ENCODE data around the gene RECK. TPM values are rescaled to one million over a fixed set of nuclear protein-coding genes. Genes with fewer than 3 reads are reported as not detected.
"Not testable (repeated sequence)": the region's sequence is repeated elsewhere in the genome, so short reads cannot be mapped to it uniquely, and the experiment has no call there.

RECK gene, protein sequence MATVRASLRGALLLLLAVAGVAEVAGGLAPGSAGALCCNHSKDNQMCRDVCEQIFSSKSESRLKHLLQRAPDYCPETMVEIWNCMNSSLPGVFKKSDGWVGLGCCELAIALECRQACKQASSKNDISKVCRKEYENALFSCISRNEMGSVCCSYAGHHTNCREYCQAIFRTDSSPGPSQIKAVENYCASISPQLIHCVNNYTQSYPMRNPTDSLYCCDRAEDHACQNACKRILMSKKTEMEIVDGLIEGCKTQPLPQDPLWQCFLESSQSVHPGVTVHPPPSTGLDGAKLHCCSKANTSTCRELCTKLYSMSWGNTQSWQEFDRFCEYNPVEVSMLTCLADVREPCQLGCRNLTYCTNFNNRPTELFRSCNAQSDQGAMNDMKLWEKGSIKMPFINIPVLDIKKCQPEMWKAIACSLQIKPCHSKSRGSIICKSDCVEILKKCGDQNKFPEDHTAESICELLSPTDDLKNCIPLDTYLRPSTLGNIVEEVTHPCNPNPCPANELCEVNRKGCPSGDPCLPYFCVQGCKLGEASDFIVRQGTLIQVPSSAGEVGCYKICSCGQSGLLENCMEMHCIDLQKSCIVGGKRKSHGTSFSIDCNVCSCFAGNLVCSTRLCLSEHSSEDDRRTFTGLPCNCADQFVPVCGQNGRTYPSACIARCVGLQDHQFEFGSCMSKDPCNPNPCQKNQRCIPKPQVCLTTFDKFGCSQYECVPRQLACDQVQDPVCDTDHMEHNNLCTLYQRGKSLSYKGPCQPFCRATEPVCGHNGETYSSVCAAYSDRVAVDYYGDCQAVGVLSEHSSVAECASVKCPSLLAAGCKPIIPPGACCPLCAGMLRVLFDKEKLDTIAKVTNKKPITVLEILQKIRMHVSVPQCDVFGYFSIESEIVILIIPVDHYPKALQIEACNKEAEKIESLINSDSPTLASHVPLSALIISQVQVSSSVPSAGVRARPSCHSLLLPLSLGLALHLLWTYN
- total RNA-seq (2014; rRNA removed; shearing (Covaris generic)), result 11.7 and 16.1 TPM in 2 replicates

DNA sequence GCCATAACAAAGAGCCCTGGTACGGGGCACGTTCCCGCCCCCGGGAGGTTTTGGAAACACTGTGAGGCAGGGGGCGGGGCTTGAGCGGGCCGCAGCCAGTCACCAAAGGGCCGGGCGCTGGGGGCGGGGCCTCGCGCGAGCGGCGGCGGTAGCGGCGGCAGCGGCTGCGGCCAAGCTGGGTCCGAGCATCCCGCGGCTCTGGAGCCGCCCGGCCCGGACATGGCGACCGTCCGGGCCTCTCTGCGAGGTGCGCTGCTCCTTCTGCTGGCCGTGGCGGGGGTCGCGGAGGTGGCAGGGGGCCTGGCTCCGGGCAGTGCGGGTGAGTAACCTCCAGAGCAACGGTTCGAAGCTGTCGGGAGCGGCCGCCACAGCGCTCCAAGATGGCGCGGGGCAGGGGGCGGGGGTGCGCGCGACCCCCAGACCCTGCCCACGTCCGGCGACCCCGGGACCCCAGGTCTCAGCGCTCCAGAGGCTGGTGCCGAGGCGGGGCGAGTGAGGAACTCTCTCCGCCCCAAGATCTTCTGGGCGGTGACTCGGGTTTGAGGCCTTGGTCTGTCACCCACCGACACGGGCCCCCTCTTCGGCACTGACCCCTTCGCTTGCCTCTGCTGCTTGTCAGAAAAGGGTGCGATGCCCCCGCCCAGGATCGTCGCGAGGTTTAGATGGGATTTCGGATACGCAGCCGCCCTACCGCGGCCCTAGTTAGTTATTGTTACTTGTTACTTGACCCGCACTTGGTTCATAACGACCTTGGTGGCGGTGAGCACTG is at the start of gene RECK:
RECK (plus strand) TSS at position 134 of the 769 bp plus-strand sequence; CDS start at position 220, 86 bp downstream.
- Histone ChIP-seq H3K36me3 (replicated peaks; ENCODE audit: control insufficient read depth, insufficient read depth, low read length) (no peaks in the 10 kb centered on the region), H3K4me3 (ENCODE audit: insufficient read depth, low read depth, low read length) (peak within 1 kb of the TSS; percentile 85), H3K27me3 (ENCODE audit: control insufficient read depth, insufficient read depth, low read length) (no peaks in the 10 kb centered on the region)
- DNase-seq, result peak; percentile 95

- DNase-seq, result no peak
- no peaks in the 10 kb centered on the region for H3K36me3 ChIP-seq (replicated peaks; ENCODE audit: control insufficient read depth, insufficient read depth, low read length)
- no peak overlapping the region for H3K4me3 ChIP-seq (ENCODE audit: insufficient read depth, low read depth, low read length)
- no peaks in the 10 kb centered on the region for H3K27me3 ChIP-seq (ENCODE audit: control insufficient read depth, insufficient read depth, low read length)
Measured at GRCh38 chr9:35990155-35990554, 46.6 kb upstream of the RECK start.

DNA sequence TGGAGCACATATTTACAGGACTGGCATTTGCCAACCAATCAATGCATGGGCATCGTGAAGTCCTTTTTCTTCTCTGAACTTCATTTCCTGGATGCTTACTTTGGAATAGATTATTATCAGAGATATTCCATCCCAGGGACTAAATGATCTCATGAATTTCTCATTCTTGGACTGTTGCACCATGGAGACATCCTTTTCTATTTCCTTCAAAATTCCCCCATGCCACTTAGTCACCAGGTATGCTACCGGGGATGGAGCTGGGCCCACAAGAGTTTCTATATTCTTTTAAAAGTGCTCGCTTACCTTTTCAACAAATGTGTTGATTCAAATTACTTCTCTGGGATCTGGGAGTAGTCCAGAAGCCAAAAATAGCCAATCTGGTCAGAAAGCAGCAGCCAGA is 43.6 kb upstream of the RECK start:
- H3K4me3 ChIP-seq (ENCODE audit: insufficient read depth, low read depth, low read length); H3K27me3 ChIP-seq (ENCODE audit: control insufficient read depth, insufficient read depth, low read length); DNase-seq; H3K36me3 ChIP-seq (replicated peaks; ENCODE audit: control insufficient read depth, insufficient read depth, low read length): not testable (repeated sequence)

- no peaks in the 10 kb centered on the region for H3K36me3 ChIP-seq (replicated peaks; ENCODE audit: control insufficient read depth, insufficient read depth, low read length)
- no peaks in the 10 kb centered on the region for H3K27me3 ChIP-seq (ENCODE audit: control insufficient read depth, insufficient read depth, low read length)
- no peak overlapping the region for H3K4me3 ChIP-seq (ENCODE audit: insufficient read depth, low read depth, low read length)
- no peak for DNase-seq
Measured at GRCh38 chr9:35993976-35994720, 42.6 kb upstream of the RECK start.

DNA sequence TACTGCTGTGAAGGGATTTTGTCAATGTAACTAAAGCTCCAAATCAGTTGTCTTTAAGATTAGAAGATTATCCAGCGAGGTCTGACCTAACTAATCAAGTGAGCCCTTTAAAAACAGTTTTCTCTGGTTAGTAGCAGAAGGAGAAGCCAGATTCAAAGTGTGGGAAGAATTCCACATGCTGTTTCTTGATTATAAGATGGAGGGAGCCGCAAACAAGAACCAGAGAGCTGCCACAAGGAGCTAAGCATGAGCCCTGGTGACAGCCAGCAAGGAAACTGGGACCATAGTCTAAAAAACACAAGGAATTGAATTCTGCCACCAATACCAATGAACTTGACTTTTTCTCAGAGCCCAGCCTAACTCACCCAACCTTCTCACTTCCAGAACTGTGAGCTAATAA is 41.8 kb upstream of the RECK start:
- no peak for DNase-seq
- no peaks in the 10 kb centered on the region for H3K27me3 ChIP-seq (ENCODE audit: control insufficient read depth, insufficient read depth, low read length)
- no peak overlapping the region for H3K4me3 ChIP-seq (ENCODE audit: insufficient read depth, low read depth, low read length)
- H3K36me3 ChIP-seq (replicated peaks; ENCODE audit: control insufficient read depth, insufficient read depth, low read length), result no peaks in the 10 kb centered on the region

DNA sequence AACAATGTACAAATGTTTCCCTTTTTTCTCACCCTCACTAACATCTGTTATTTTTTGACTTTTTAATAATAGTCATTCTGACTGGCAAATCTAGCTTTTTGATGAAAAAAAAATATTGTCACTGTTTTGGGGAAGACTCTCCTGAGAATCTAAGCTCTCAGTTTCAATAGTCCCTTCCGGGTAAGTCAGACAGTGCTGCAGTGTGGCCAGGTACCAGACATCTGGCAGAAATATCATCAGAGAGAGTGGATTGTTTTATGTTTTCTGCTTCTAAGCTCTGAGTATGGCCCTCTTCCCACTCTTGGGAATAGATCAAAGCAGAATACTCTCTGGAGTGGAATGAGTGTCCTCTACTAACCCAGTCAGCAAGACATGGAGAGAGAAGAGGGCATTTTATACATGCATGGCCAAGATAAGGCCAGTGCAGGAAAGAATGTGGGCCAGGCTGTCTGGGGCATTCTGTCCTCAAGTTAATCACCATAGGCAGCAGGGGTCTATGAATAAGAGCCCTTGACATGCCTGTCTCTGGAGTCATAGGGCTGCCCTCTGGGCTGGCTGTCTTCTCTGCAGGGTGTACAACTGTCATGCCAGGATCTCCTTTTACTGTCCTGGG is 40.2 kb upstream of the RECK start:
- Histone ChIP-seq H3K4me3 (ENCODE audit: insufficient read depth, low read depth, low read length) (no peak overlapping the region), H3K27me3 (ENCODE audit: control insufficient read depth, insufficient read depth, low read length) (no peaks in the 10 kb centered on the region; the same call in 1 of the 2 replicates), H3K36me3 (replicated peaks; ENCODE audit: control insufficient read depth, insufficient read depth, low read length) (no peaks in the 10 kb centered on the region)
- DNase-seq, result peak; percentile 19

GRCh38 chr9:35997016-35997415 is 39.7 kb upstream of the RECK start:
- H3K27me3 ChIP-seq (ENCODE audit: control insufficient read depth, insufficient read depth, low read length); H3K4me3 ChIP-seq (ENCODE audit: insufficient read depth, low read depth, low read length); DNase-seq; H3K36me3 ChIP-seq (replicated peaks; ENCODE audit: control insufficient read depth, insufficient read depth, low read length): not testable (repeated sequence)

- no peak for DNase-seq
- Histone ChIP-seq H3K36me3 (replicated peaks; ENCODE audit: control insufficient read depth, insufficient read depth, low read length) (no peaks in the 10 kb centered on the region), H3K4me3 (ENCODE audit: insufficient read depth, low read depth, low read length) (no peak overlapping the region), H3K27me3 (ENCODE audit: control insufficient read depth, insufficient read depth, low read length) (no peaks in the 10 kb centered on the region; the same call in 1 of the 2 replicates)
Measured at GRCh38 chr9:35998333-35998732, 38.4 kb upstream of the RECK start.

GRCh38 chr9:36005891-36006290 is 30.8 kb upstream of the RECK start:
- no peaks in the 10 kb centered on the region for H3K36me3 ChIP-seq (replicated peaks; ENCODE audit: control insufficient read depth, insufficient read depth, low read length)
- no peaks in the 10 kb centered on the region; the same call in none of the 2 replicates for H3K27me3 ChIP-seq (ENCODE audit: control insufficient read depth, insufficient read depth, low read length)
- DNase-seq, result no peak
- no peak overlapping the region for H3K4me3 ChIP-seq (ENCODE audit: insufficient read depth, low read depth, low read length)

- Histone ChIP-seq H3K27me3 (ENCODE audit: control insufficient read depth, insufficient read depth, low read length) (no peaks in the 10 kb centered on the region; the same call in 1 of the 2 replicates), H3K4me3 (ENCODE audit: insufficient read depth, low read depth, low read length) (no peak overlapping the region), H3K36me3 (replicated peaks; ENCODE audit: control insufficient read depth, insufficient read depth, low read length) (no peaks in the 10 kb centered on the region)
- DNase-seq, result no peak
Measured at GRCh38 chr9:36006549-36007315, 30.0 kb upstream of the RECK start.

DNA sequence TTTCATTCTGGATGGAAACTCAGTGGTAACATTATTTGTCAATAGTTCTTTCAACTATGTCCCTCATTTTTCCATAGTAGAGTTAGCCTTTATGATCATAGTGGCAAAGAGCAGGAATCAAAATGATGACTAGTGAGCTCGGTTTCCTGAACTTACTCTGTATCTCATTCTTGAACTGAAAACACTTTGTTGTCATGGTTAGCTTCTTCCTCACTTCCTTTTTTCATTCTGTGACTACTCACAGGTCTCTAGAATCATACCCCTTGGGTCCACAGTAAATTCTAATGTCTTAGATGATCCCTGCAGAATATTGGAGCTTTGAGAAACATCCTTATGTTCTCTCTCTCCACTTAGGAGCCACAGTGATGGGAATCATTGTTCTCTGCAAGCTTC is 29.4 kb upstream of the RECK start:
- DNase-seq, result no peak
- no peak overlapping the region for H3K4me3 ChIP-seq (ENCODE audit: insufficient read depth, low read depth, low read length)
- no peaks in the 10 kb centered on the region; the same call in 1 of the 2 replicates for H3K27me3 ChIP-seq (ENCODE audit: control insufficient read depth, insufficient read depth, low read length)
- H3K36me3 ChIP-seq (replicated peaks; ENCODE audit: control insufficient read depth, insufficient read depth, low read length), result no peaks in the 10 kb centered on the region

- no peaks in the 10 kb centered on the region; the same call in 1 of the 2 replicates for H3K27me3 ChIP-seq (ENCODE audit: control insufficient read depth, insufficient read depth, low read length)
- DNase-seq, result no peak
Measured at GRCh38 chr9:36007852-36008251, 28.9 kb upstream of the RECK start.

More at GRCh38 chr9:36007852-36008251, 28.9 kb upstream of the RECK start:
- Histone ChIP-seq H3K36me3 (replicated peaks; ENCODE audit: control insufficient read depth, insufficient read depth, low read length) (no peaks in the 10 kb centered on the region), H3K4me3 (ENCODE audit: insufficient read depth, low read depth, low read length) (no peak overlapping the region)
